HCT116 (cell line): ENCODE data around the gene KIAA0232. TPM values are rescaled to one million over a fixed set of nuclear protein-coding genes. Genes with fewer than 3 reads are reported as not detected.

Experiments
- ATAC-seq: fragments of 200-7000 bp; cut with Tn5 transposase; 2 replicates; pipeline ENCODE4 v1.9.1; 2020; ENCODE audit warnings: mild to moderate bottlenecking, moderate library complexity
- BruUV-seq: library from RNA; stranded (reverse); fragments of 400-500 nt; replicated peaks from 2 replicates; lab custom pipeline; 2021; lab: Mats Ljungman, UMichigan
- CTCF ChIA-PET: fragments of 300-600 bp; sonication (Branson Sonifier 250); formaldehyde crosslinking; loops from one replicate; lab custom pipeline; 2021; ENCODE audit warnings: antibody characterized with exemption; lab: Charles Lee
- POLR2A ChIA-PET: fragments of 300-600, 350-600 bp; sonication (Branson Sonifier 250); formaldehyde crosslinking; loops from one replicate; lab custom pipeline; 2021; ENCODE audit warnings: antibody characterized with exemption; lab: Charles Lee
- RAD21 ChIA-PET, 2 experiments: fragments of 300-600 bp; sonication (Branson Sonifier 250); formaldehyde crosslinking; loops; one replicate each; lab custom pipeline; 2023; ENCODE audit warnings: low total read pairs in 2 of 2; ENCODE audit not compliant: uncharacterized antibody in 2 of 2, unreplicated experiment in 2 of 2, low non-redundant PET in 1 of 2; lab: Charles Lee
- DNase-seq: peaks from one replicate; pipeline ENCODE4 v3.0.0-alpha.2; 2010; ENCODE audit warnings: low read depth, low spot score
- H2AFZ ChIP-seq: fragments of 200-600 bp; shearing (Covaris generic), sonication (generic); 2 replicates; pipeline ENCODE4 v1.6.1; 2017; ENCODE audit warnings: low read depth, mixed run types, mixed read lengths, antibody characterized with exemption, low read length; ENCODE audit not compliant: poor library complexity, severe bottlenecking
- H3K27ac ChIP-seq: 2 replicates; pipeline ENCODE4 v1.5.1; 2012; ENCODE audit warnings: low read depth, low read length
- H3K27me3 ChIP-seq: fragments of 200-600 bp; sonication (generic); 2 replicates; pipeline ENCODE4 v1.6.1; 2016; ENCODE audit warnings: mixed run types, low read length, mixed read lengths; ENCODE audit not compliant: insufficient read depth
- H3K36me3 ChIP-seq, 2 experiments: fragments of 200-500 bp in 1 of 2; fragments of 200-600 bp in 1 of 2; sonication (Bioruptor generic) in 1 of 2; sonication (generic) in 1 of 2; 2 replicates each; pipeline versions ENCODE4 v1.5.1 to v1.6.1; 2014 to 2016; ENCODE audit warnings: low read length in 2 of 2, inconsistent platforms in 1 of 2, mixed read lengths in 1 of 2, mixed run types in 1 of 2; ENCODE audit not compliant: insufficient read depth in 2 of 2, control insufficient read depth in 1 of 2
- H3K4me1 ChIP-seq, 2 experiments: fragments of 200-600 bp in 1 of 2; sonication (generic) in 1 of 2; 2 replicates each; pipeline versions ENCODE4 v1.5.1 to v1.6.1; 2012 to 2017; ENCODE audit warnings: low read length in 2 of 2, inconsistent platforms in 1 of 2, mild to moderate bottlenecking in 1 of 2, mixed read lengths in 1 of 2, mixed run types in 1 of 2, moderate library complexity in 1 of 2; ENCODE audit not compliant: insufficient read depth in 2 of 2, control insufficient read depth in 1 of 2
- H3K4me2 ChIP-seq: fragments of 200-600 bp; sonication (generic); 2 replicates; pipeline ENCODE4 v1.6.1; 2017; ENCODE audit warnings: mixed run types, low read length, mixed read lengths
- H3K4me3 ChIP-seq, 2 experiments: fragments of 200-600 bp in 1 of 2; sonication (generic) in 1 of 2; replicated peaks in 1 of 2; 2 replicates each; pipeline ENCODE4 v1.5.1; 2011 to 2016; ENCODE audit warnings: low read length in 2 of 2, control low read depth in 1 of 2, low read depth in 1 of 2, mild to moderate bottlenecking in 1 of 2, mixed read lengths in 1 of 2, mixed run types in 1 of 2
- H3K79me2 ChIP-seq: fragments of 200-600 bp; sonication (generic); 2 replicates; pipeline ENCODE4 v1.6.1; 2017; ENCODE audit warnings: mild to moderate bottlenecking, mixed run types, low read length, moderate library complexity, mixed read lengths; ENCODE audit not compliant: insufficient read depth
- H3K9ac ChIP-seq: fragments of 200-600 bp; sonication (generic); 2 replicates; pipeline ENCODE4 v1.6.1; 2016; ENCODE audit warnings: low read length, mixed read lengths
- H3K9me2 ChIP-seq: fragments of 200-600 bp; sonication (generic), shearing (Covaris generic); 2 replicates; pipeline ENCODE4 v1.6.1; 2017; ENCODE audit warnings: mixed run types, mild to moderate bottlenecking, moderate library complexity; ENCODE audit not compliant: insufficient read depth
- H3K9me3 ChIP-seq, 2 experiments: fragments of 200-500 bp in 1 of 2; fragments of 200-600 bp in 1 of 2; sonication (Bioruptor generic) in 1 of 2; sonication (generic) in 1 of 2; 2 replicates each; pipeline ENCODE4 v1.6.1; 2014 to 2017; ENCODE audit warnings: low read length in 2 of 2, mixed read lengths in 2 of 2, inconsistent platforms in 1 of 2, low read depth in 1 of 2, mild to moderate bottlenecking in 1 of 2, mixed run types in 1 of 2, moderate library complexity in 1 of 2; ENCODE audit not compliant: control insufficient read depth in 1 of 2, insufficient read depth in 1 of 2
- H4K20me1 ChIP-seq: fragments of 200-600 bp; sonication (generic), shearing (Covaris generic); 2 replicates; pipeline ENCODE4 v1.6.1; 2017; ENCODE audit warnings: mixed run types, mild to moderate bottlenecking, moderate library complexity; ENCODE audit not compliant: insufficient read depth
- CEBPB ChIP-seq: IDR thresholded peaks from 2 replicates; pipeline ENCODE4 v1.6.1; 2012; ENCODE audit warnings: low read depth
- EGR1 ChIP-seq: IDR thresholded peaks from 2 replicates; pipeline ENCODE4 v1.6.1; 2012; ENCODE audit warnings: low read depth
- ELF1 ChIP-seq: IDR thresholded peaks from 2 replicates; pipeline ENCODE4 v1.6.1; 2012; ENCODE audit warnings: low read depth, borderline replicate concordance
- EZH2phosphoT487 ChIP-seq: fragments of 200-600 bp; IDR thresholded peaks from 2 replicates; pipeline ENCODE4 v1.6.1; 2018; ENCODE audit warnings: antibody characterized with exemption, borderline replicate concordance
- FOSL1 ChIP-seq: IDR thresholded peaks from 2 replicates; pipeline ENCODE4 v1.6.1; 2012; ENCODE audit warnings: low read depth
- POLR2A ChIP-seq: IDR thresholded peaks from 2 replicates; pipeline ENCODE4 v1.7.0; 2011; ENCODE audit warnings: borderline replicate concordance; ENCODE audit not compliant: insufficient read depth, insufficient read length; ENCODE audit errors: extremely low read depth
- RAD21 ChIP-seq: IDR thresholded peaks from 2 replicates; pipeline ENCODE4 v1.6.1; 2012; ENCODE audit warnings: low read depth, mild to moderate bottlenecking
- SRF ChIP-seq: IDR thresholded peaks from 2 replicates; pipeline ENCODE4 v1.6.1; 2012; ENCODE audit warnings: low read depth
- TCF7L2 ChIP-seq: IDR thresholded peaks from 2 replicates; pipeline ENCODE4 v1.7.0; 2011; ENCODE audit warnings: borderline replicate concordance, inconsistent platforms; ENCODE audit not compliant: insufficient read depth, insufficient read length; ENCODE audit errors: extremely low read depth
- ZFX ChIP-seq: fragments of 450-650 bp; IDR thresholded peaks from 2 replicates; pipeline ENCODE4 v1.6.1; 2017
- intact Hi-C: fragments of 100-400 bp; cut with micrococcal nuclease; formaldehyde crosslinking; loops from 2 replicates; pipeline ENCODE4 v1.10.0; 2022
- total RNA-seq: library from RNA; stranded (reverse); gene quantifications from one replicate; pipeline ENCODE4 v1.2.1, GENCODE V29; 2021; ENCODE audit not compliant: unreplicated experiment
- TF ChIP-seq, protein P1 (sequence below): IDR thresholded peaks from 2 replicates; pipeline ENCODE4 v1.6.1; 2011; ENCODE audit warnings: mild to moderate bottlenecking, low read length, moderate library complexity; ENCODE audit not compliant: insufficient replicate concordance; ENCODE audit errors: extremely low read depth
- TF ChIP-seq, protein P2 (sequence below): IDR thresholded peaks from 2 replicates; pipeline ENCODE4 v1.6.1; 2012
- TF ChIP-seq, protein P3 (sequence below): IDR thresholded peaks from 2 replicates; pipeline ENCODE4 v1.6.1; 2012; ENCODE audit warnings: low read depth
- TF ChIP-seq, protein P4 (sequence below), 3 experiments: fragments of 200-600 bp in 1 of 3; sonication (generic) in 1 of 3; IDR thresholded peaks in 2 of 3; conservative IDR thresholded peaks in 1 of 3; 2 replicates each; pipeline ENCODE4 v1.5.1; 2012 to 2017; ENCODE audit warnings: low read depth in 2 of 3, low read length in 2 of 3, antibody characterized with exemption in 1 of 3, borderline replicate concordance in 1 of 3, control low read depth in 1 of 3, mild to moderate bottlenecking in 1 of 3, mixed read lengths in 1 of 3, mixed run types in 1 of 3, moderate library complexity in 1 of 3; ENCODE audit not compliant: insufficient read depth in 1 of 3
- TF ChIP-seq, protein P5 (sequence below): IDR thresholded peaks from 2 replicates; pipeline ENCODE4 v1.6.1; 2012

The KIAA0232 gene
- total RNA-seq, 1 experiment from 2014 or later: 18.1 TPM

DNA sequence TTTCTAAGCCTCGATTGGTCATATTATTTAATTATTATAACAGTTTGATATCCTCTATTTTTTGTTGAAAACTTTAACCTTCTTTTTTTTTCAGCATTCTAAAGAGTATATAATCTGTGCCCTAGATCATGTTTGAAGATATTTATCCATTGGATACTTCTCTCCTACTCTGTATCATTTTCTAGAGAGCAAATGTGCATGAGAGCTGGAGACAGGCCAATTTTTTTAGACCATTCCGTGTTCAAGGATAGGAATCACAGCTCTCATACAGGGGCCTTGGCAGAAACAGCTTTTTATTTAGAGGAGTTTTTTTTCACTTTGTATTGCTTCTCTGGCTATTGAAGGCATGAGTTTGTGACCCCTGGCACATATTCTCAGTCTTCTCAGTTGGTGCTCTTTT is 69.4 kb downstream of the KIAA0232 start:
- Histone ChIP-seq H3K4me3 (no peak overlapping the region), H3K27me3 (no peaks in the 10 kb centered on the region), H3K9me3 (no peaks in the 10 kb centered on the region), H3K79me2 (0 out of 2 replicates have a peak, but pooled peaks cover 5% of the 10 kb centered on the region), H3K9ac (no peak overlapping the region), H2AFZ (no peak overlapping the region), H3K36me3 (no peaks in the 10 kb centered on the region), H3K9me2 (no peaks in the 10 kb centered on the region), H3K4me1 (peaks cover 3 to 16% of the 10 kb centered on the region in 2 experiments; a peak in 2 of 4 replicates), H3K27ac (no peak overlapping the region), H3K4me2 (no peak overlapping the region)
- ChIA-PET POLR2A (no interaction called here), CTCF (interaction anchor here (1.5 kb wide), 1 partner anchor 21 kb away, joined by 8 read pairs; no protein-coding TSS in a partner anchor)
- no TSS peak for BruUV-seq
- no peak for DNase-seq
- intact Hi-C loops: no loop called here
- no peak for ATAC-seq
- TF ChIP-seq, protein P1, sequence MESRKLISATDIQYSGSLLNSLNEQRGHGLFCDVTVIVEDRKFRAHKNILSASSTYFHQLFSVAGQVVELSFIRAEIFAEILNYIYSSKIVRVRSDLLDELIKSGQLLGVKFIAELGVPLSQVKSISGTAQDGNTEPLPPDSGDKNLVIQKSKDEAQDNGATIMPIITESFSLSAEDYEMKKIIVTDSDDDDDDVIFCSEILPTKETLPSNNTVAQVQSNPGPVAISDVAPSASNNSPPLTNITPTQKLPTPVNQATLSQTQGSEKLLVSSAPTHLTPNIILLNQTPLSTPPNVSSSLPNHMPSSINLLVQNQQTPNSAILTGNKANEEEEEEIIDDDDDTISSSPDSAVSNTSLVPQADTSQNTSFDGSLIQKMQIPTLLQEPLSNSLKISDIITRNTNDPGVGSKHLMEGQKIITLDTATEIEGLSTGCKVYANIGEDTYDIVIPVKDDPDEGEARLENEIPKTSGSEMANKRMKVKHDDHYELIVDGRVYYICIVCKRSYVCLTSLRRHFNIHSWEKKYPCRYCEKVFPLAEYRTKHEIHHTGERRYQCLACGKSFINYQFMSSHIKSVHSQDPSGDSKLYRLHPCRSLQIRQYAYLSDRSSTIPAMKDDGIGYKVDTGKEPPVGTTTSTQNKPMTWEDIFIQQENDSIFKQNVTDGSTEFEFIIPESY: no peak
- no peak for TF ChIP-seq RAD21
- TF ChIP-seq, protein P2, sequence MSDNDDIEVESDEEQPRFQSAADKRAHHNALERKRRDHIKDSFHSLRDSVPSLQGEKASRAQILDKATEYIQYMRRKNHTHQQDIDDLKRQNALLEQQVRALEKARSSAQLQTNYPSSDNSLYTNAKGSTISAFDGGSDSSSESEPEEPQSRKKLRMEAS: no peak
- no peak for TF ChIP-seq CEBPB
- no peak for TF ChIP-seq TCF7L2
- TF ChIP-seq SRF: no peak
- TF ChIP-seq ELF1: no peak
- no peak for TF ChIP-seq EZH2phosphoT487
- TF ChIP-seq, protein P3, sequence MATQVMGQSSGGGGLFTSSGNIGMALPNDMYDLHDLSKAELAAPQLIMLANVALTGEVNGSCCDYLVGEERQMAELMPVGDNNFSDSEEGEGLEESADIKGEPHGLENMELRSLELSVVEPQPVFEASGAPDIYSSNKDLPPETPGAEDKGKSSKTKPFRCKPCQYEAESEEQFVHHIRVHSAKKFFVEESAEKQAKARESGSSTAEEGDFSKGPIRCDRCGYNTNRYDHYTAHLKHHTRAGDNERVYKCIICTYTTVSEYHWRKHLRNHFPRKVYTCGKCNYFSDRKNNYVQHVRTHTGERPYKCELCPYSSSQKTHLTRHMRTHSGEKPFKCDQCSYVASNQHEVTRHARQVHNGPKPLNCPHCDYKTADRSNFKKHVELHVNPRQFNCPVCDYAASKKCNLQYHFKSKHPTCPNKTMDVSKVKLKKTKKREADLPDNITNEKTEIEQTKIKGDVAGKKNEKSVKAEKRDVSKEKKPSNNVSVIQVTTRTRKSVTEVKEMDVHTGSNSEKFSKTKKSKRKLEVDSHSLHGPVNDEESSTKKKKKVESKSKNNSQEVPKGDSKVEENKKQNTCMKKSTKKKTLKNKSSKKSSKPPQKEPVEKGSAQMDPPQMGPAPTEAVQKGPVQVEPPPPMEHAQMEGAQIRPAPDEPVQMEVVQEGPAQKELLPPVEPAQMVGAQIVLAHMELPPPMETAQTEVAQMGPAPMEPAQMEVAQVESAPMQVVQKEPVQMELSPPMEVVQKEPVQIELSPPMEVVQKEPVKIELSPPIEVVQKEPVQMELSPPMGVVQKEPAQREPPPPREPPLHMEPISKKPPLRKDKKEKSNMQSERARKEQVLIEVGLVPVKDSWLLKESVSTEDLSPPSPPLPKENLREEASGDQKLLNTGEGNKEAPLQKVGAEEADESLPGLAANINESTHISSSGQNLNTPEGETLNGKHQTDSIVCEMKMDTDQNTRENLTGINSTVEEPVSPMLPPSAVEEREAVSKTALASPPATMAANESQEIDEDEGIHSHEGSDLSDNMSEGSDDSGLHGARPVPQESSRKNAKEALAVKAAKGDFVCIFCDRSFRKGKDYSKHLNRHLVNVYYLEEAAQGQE: no peak
- no peak for TF ChIP-seq EGR1
- TF ChIP-seq ZFX: no peak
- no peak for TF ChIP-seq FOSL1
- no peak for TF ChIP-seq POLR2A
- TF ChIP-seq, protein P4, sequence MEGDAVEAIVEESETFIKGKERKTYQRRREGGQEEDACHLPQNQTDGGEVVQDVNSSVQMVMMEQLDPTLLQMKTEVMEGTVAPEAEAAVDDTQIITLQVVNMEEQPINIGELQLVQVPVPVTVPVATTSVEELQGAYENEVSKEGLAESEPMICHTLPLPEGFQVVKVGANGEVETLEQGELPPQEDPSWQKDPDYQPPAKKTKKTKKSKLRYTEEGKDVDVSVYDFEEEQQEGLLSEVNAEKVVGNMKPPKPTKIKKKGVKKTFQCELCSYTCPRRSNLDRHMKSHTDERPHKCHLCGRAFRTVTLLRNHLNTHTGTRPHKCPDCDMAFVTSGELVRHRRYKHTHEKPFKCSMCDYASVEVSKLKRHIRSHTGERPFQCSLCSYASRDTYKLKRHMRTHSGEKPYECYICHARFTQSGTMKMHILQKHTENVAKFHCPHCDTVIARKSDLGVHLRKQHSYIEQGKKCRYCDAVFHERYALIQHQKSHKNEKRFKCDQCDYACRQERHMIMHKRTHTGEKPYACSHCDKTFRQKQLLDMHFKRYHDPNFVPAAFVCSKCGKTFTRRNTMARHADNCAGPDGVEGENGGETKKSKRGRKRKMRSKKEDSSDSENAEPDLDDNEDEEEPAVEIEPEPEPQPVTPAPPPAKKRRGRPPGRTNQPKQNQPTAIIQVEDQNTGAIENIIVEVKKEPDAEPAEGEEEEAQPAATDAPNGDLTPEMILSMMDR (IDR thresholded peaks at IDR 0.05 in 2 of 3, conservative IDR thresholded peaks at IDR 0.05 in 1 of 3; ENCODE audit: borderline replicate concordance in 1 of 3, insufficient read depth in 1 of 3, low read depth in 2 of 3, low read length in 2 of 3): no peak
- TF ChIP-seq, protein P5, sequence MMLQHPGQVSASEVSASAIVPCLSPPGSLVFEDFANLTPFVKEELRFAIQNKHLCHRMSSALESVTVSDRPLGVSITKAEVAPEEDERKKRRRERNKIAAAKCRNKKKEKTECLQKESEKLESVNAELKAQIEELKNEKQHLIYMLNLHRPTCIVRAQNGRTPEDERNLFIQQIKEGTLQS: no peak
- TF ChIP-seq, all 23 proteins: peak for 0
- 0 out of 2 replicates have a peak, but pooled peaks cover 2% of the 10 kb centered on the region for H4K20me1 ChIP-seq
- RAD21 ChIA-PET: no interaction called here
